ENCODE results near the gene FAM72B.
"Not testable (repeated sequence)": the region's sequence is repeated elsewhere in the genome, so short reads cannot be mapped to it uniquely, and the experiment has no call there.

The FAM72B gene

DNA sequence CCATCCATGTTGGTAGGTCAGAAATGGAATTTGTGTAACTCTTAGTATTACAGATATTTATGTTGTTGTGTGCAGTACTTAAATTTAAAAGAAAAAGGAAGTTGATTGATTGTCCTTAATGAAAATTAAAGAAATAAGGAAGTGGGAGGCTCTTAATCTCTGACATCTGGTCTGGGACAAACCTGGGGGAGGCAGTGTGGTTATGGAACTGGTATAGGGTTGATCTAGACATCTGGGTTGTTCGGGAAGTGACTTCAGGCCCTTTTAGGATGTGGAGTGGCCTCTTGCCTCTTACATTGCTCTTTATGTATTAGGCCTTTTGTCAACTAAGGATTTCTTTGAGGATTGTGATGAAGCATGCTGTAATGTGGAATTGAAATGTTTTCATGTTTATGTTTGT lies 16.1 kb upstream of the FAM72B start:
- DNase-seq = not testable (repeated sequence)

- DNase-seq = not testable (repeated sequence)
Measured at GRCh38 chr1:121199763-121200162, 15.6 kb upstream of the FAM72B start.

DNA sequence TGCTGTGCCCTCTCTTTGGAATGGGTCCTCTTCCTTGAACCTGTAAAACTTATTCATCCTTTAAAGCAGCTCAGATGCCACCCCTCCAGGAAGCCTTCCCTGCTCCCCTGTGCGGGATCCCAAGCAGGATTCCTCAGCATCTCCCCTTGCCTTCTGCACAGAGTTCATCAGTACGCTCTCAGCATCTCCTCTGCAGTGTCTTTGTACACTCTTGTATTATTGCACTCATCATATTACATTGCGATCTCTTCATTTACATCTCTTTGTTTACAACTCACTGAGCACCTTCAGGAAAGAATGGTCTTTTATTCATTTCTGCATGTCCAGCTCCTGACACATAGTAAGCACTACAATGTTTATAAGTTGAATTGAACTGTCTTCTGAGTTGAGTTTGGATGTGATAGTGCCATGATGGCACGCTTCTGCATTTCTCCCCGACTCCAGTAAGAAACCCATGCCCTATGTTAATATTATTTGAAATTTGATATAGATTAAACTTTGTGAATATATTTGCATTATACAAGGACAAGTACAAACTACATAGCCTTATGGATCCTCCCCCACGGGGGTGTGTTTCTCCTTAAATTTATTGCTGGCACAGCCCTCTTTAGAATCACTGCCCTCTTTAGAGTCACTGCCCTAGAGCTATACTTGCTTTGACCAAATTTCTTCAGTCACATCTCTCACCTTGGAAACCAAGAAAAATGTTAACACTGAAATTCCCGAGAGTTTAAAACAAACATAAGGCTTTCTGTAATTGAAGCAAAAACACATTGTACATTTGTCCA lies 13.1 kb upstream of the FAM72B start:
- not testable (repeated sequence) for DNase-seq

- DNase-seq = not testable (repeated sequence)
Measured at GRCh38 chr1:121192512-121192911, 8.4 kb upstream of the FAM72B start.

DNA sequence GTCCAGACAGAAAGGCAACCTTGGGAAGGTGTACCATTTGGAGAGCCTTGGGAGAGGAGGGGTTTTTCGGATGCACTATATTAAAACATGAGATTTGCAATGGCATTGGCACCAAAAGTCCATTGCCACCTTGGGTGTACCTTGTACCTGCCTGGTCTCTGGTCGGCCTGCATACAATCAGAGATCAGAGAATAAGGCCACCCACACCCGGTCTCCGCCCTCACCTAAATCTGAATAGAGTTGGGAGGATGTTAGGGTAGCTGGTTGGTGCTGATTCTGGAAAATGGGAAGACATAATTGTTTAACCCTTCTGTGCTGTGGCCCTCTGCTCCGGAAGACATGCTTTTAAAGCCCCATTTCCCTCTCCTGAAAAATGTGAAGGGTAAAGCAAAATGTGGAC lies 3.8 kb upstream of the FAM72B start:
- DNase-seq = not testable (repeated sequence)

GRCh38 chr1:121186191-121186590 lies 2.1 kb upstream of the FAM72B start:
- DNase-seq = not testable (repeated sequence)

- not testable (repeated sequence) for DNase-seq
Measured at GRCh38 chr1:121185140-121185708, 1.1 kb upstream of the FAM72B start.

- not testable (repeated sequence) for DNase-seq
Measured at GRCh38 chr1:121183867-121184266, 273 bp downstream of the FAM72B start.

DNA sequence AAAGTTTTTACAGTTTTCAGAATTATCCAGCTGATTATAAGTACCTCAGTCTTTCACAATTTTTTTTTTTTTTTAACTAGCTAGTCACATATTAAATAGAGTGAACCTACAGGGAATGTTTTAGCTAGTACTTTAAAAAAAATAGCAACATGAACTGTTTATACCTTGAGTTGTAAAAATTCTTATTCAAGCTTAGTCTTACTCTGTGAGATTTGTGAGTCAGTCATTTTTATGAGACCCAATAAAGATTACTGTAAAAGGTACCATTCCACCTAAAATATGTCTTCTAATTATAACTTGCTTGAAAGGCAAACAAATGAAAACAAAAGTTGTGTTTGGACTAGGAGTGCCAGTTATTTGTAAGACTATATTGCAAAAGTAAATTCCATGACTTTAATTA lies 5.9 kb downstream of the FAM72B start:
- not testable (repeated sequence) for DNase-seq

GRCh38 chr1:121176649-121177048 lies 7.5 kb downstream of the FAM72B start:
- DNase-seq = not testable (repeated sequence)

DNA sequence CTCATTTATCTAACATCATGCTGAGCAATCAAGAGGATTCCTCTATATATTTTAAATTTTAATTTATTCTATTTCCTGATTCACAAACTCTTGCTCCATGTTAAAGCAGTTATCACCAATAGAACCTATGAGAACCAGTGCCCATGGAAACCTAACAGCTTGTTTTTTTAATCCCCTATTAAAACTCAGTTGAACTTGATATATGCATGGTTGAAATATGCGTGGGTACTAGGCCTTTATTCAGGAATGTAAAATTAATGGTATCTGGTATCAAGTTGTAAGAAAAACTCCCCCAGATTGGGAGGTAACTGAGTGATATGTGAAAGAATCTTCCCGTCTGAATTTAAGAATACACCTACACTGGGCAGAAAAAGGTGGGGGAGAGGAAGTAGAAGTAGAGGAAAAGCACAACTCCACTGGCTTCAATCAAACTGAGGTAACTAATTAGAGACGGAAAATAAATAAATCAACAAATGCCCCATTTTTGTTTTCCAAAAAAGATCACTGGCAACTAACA lies 15.9 kb downstream of the FAM72B start:
- DNase-seq = not testable (repeated sequence)

GRCh38 chr1:121167225-121167738 lies 16.9 kb downstream of the FAM72B start:
- not testable (repeated sequence) for DNase-seq

DNA sequence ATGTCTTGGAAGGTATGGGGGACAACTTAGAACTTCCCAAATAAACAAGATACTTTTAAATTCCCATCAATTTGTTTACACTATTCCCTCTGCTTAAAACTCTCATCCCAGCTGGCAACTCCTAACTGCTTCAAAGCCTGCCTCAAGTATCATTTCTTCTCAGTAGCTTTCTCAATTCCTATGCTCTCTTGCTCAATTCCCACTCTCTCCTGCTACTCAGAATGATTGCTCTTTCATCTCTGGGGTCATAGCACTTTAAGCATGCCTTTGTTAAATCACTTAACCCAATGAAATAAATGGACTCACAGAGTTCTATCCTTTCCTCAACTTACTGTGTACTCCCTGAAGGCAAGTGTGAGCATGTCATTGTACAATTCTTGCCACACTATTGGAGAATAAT lies 18.8 kb downstream of the FAM72B start:
- not testable (repeated sequence) for DNase-seq

DNA sequence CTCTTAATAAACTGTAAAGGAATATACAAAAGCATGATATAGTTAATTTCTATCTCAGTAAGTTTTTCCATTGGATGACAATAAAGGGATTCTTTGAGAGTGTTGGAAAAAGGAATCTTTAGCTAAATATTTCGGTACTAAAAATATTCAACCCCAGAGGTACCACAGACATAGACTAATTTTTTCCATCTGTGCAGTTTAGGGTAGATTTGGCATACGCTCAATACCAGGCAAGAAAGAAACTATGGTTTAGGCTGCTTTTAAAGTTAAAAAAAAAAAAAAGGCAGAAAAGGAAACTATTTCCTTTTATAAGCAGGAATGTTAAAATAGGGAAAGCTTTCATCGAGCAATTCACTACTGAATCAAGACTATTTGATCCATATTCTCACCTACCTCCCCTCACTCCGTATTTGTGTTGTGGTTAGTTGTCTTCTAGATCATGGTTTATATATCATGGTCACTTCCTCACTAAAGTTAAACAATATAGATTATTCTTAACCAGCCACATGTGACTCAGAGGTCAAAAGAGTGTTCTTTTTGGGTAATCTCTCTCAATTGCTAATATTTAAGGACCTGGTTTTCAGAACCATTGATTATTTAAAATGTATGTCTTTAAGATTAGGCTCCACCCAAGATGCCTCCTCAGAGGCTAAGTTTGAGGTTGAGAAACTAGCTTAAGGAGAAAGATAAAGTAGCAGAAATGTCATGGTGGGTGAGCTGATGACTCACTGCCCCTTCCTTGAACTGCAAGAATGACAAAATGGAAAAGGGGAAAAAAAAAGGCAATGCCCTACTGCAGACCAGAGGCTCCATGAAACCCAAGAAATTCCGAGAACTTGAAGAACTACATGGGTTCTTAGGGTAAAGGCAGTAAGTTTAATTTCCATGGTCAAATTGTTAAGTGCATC lies 20.0 kb downstream of the FAM72B start:
- peak; percentile 78 for DNase-seq

DNA sequence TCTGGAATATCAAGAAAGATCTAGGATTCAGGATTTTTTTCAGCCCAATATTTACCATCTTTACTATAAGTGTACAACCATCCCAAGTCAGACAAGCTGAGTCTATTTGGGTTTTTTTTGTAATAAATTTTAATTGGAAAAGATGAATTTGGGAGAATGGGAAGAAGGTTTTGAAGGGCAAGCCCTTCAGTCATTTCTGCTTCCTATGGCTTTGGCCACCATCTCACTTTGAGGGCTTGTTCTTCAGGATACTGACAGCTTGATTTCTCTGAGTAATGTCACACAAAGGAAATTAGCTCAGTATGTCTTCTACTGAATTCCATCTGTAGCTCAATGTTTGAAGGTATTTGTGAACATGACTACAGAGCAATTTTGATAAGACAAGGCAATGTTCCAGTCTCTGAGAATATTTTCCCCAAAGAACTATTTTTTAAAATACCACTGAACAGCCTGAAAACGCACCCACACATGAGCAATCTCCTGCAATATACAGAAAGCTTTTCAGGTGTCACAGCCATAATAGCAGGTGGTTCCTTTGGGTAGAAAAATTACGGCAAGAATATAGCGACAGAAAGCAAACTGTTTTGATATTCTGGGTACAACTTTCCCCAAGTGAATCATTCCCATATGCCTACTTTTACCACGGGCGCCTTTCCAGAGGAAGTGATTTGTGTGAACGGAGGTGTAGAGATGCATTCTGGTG lies 22.8 kb downstream of the FAM72B start:
- DNase-seq = not testable (repeated sequence)

DNA sequence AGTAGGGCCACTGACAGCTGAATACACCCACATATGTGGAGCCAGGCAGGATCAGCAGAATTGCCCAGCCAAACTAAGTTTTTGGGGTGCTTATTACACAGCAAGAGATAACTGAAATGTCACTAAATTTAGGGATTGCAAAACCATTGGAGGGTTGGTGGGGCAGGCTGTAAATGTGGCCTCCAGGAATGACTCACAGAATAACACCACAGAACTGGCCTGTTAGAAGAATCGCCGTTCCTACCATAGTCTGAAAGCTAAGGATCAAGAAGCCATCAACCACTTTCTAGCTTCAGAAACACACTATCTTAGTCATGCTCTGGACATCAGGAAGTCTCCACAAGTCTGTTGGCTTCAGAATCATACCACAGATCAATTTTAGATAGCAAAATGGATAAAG lies 24.0 kb downstream of the FAM72B start:
- DNase-seq = not testable (repeated sequence)

- not testable (repeated sequence) for DNase-seq
Measured at GRCh38 chr1:121157609-121158008, 26.5 kb downstream of the FAM72B start.

DNA sequence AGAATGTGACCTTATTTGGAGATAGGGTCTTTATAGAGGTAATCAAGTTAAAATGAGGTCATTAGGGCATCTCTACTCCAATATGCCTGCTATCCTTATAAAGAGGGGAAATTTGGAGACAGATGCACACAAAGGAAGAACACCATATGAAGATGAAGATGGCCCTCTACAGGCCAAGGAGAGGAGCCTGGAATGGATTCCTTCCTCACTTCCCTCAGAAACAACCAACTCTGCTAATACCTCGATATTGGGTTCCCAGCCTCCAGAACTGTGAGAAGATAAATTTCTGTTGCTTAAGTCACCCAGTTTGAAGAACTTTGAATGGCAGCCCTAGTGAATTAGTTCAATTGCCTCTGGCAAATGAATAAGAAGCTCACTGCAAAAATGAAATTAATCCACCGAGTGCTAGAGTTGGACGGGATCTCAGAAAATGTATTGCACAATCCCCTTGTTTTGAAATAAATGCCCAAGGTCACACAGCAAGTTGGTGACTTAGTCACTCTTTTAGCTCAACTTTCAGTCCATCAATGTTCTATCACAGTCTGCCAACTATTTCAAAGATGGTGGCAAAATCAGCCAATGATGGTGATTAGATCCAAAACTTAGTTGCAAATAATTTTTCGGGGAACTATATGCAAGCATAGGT lies 27.1 kb downstream of the FAM72B start:
- not testable (repeated sequence) for DNase-seq

GRCh38 chr1:121155671-121156358 lies 28.3 kb downstream of the FAM72B start:
- peak; percentile 22 for DNase-seq

DNA sequence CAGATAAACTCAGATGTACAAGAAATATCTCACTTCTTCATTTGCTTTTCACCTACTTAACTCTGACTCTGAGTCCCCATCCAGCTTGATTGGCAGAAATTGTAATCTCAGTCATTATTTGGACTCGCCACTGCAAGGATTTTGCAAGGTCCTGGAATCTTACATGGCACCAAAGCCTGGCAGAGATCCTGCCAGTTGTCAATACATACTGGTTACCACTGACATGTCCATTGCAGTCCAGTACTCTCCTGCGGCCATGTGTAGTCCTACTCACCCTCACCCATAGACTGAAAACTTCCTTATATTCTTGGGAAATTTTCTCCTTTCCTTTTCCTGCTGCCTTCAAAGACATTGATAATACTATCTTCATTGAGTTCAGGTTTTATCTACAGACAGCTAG lies 29.3 kb downstream of the FAM72B start:
- DNase-seq = not testable (repeated sequence)

- not testable (repeated sequence) for DNase-seq
Measured at GRCh38 chr1:121152788-121153187, 31.4 kb downstream of the FAM72B start.

All from fibroblast of skin of scalp (primary cell).